SKM-1 (cell line): ENCODE data around the gene SEC16A.

ENCODE experiments used
- DNase-seq: peaks from one replicate; lab custom pipeline; 2025; ENCODE audit not compliant: unreplicated experiment; lab: John Stamatoyannopoulos, UW

The SEC16A gene, protein sequence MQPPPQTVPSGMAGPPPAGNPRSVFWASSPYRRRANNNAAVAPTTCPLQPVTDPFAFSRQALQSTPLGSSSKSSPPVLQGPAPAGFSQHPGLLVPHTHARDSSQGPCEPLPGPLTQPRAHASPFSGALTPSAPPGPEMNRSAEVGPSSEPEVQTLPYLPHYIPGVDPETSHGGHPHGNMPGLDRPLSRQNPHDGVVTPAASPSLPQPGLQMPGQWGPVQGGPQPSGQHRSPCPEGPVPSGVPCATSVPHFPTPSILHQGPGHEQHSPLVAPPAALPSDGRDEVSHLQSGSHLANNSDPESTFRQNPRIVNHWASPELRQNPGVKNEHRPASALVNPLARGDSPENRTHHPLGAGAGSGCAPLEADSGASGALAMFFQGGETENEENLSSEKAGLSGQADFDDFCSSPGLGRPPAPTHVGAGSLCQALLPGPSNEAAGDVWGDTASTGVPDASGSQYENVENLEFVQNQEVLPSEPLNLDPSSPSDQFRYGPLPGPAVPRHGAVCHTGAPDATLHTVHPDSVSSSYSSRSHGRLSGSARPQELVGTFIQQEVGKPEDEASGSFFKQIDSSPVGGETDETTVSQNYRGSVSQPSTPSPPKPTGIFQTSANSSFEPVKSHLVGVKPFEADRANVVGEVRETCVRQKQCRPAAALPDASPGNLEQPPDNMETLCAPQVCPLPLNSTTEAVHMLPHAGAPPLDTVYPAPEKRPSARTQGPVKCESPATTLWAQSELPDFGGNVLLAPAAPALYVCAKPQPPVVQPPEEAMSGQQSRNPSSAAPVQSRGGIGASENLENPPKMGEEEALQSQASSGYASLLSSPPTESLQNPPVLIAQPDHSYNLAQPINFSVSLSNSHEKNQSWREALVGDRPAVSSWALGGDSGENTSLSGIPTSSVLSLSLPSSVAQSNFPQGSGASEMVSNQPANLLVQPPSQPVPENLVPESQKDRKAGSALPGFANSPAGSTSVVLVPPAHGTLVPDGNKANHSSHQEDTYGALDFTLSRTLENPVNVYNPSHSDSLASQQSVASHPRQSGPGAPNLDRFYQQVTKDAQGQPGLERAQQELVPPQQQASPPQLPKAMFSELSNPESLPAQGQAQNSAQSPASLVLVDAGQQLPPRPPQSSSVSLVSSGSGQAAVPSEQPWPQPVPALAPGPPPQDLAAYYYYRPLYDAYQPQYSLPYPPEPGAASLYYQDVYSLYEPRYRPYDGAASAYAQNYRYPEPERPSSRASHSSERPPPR (N-terminal part only)

DNA sequence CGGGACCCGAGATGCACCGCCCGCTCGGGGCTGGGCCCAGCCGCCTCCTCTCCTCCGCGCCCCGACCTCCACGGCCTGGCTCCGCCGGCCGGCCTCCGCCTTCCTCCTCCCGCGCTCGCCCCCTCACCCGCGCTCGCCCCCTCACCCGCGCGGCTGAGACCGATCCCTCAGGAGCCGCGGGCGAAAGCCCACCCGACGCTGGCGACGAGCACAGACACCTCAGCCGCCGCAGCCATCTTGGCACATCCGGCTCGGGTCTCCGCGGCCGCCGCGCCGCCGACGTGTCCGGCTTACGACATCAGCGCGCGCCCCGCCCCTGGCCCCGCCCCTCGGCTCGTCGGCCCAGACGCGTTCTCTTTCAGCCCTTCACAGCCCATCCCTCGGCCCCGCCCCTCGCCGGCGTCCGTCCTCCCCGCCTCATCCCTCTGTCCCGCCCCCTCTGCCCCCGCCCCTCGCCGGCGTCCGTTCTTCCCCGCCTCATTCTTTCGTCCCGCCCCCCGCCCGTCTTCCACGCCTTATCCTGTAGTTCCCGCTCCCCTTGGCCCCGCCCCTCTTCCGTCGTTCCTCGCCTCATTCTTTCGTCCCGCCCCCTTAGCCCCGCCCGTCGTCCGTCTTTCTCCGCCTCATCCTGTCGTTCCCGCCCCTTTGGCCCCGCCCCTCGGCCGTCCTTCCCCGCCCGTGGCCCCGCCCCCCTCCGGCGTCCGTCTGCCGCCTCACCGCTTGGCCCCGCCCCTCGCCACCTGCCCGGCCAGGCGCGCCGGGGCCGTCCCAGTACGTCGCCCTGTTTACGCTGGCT lies at the start of gene SEC16A:
Gene SEC16A (minus strand): TSS at position 248 of the 796 bp plus-strand sequence. CDS start 5,425 bp downstream, outside the sequence.
- DNase-seq = peak; percentile 91

DNA sequence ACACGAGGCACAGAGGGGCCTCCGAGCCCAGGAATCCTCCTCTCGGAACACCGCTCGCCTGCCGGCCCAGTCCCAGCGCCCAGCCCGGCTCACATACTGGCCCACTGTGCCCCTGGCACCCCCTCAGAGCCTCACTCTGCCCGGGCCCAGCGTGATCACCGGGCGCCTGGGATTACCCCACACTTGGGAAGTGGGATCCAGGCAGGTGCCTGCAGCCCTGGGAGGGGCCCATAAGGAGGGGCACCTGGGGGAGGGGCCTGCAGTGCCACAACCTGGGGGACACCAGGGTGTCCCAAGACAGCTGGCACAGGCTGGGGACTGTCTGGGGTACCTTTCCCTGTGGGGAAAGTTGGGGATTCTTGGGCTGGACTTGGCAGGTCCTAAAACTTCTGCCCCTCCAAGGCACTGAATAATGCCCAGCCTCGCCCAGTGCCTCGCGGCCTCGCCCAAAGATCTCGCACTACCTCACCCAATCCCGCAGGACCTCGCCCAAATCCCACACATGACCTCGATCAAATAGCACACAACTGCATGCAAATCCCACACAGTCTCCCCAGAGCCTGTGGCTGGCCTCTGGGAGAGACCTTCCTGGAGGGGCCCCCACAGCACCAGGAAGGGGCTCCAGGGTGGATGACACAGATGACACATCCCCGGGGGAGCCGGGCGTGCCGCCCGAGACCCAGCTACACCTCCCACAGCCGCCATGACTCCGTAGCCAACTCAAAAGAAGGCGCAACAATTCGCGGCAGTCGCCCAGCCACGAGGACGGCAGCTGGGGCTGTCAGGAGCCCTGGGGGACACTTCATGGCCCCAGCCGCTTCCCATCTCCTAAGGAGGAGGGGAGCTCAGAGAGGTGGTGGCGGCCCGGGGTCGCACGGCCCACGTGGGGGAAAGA lies 49.3 kb upstream of the SEC16A start:
- no peak for DNase-seq

DNA sequence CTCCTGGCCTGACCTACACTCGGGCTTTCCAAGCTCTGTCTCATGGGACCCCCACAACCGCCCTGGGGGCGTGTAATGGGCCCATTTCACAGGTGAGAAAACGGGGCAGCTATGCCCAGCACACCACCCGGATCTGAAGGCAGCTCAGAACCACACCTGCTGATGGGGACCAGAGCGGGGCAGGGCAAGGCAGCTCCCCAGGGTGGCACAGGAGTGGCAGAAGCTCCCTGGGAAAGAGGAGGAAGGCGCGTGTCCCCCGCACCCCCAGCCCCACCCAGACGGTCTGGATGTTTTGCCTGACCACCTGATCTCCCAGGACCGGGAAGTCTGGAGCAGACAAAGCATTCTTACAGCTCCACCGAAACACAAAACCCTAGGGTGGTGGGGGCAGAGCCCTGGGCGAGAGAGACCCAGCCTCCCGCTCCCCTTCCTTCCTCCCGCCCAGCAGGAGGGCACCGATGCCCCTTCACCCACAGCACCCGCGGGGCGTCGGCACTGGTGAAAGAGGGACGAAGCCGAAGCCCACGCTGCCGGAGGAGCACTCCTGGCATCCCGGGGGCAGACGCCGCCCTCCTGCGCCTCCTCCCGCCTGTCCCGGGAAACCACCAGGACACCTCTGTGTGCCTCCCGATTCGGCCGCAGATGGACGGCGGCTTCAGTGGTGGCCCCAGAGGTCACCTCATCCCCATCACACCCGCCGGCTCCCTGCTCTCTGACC lies 48.5 kb upstream of the SEC16A start:
- no peak for DNase-seq

DNA sequence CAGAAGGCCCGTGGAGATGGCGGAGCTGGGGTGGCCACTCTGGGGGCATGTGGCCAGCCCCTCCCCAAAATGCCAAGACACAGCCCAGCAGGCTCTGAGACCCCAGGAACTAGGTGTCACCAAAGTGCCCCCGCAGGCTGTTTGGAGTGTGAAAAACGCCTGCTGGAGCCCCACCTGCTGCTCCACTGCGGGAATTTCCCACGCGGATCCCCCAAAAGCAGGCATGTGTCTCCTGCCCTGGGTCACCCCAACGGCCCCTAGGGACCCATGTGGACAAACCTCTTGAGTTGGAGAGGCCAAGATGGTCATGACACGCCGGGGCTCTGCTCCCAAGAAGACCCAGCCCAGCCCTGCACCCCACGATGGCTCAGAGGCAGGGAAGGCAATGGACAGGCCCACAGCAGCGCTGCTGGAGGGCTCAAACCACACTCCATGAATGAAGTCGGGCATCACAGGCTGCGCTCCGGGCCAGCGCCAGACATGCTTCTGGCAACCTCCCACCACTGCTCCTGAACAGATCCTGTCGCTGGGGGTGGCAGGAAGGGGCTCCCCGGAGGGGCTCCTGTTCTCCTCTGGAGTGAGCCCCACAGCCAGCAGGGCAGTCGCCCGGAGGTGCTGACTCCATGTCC lies 47.7 kb upstream of the SEC16A start:
- no peak for DNase-seq

- no peak for DNase-seq
These were observed 46.9 kb upstream of the SEC16A start for GRCh38 chr9:136529516-136530460.

DNA sequence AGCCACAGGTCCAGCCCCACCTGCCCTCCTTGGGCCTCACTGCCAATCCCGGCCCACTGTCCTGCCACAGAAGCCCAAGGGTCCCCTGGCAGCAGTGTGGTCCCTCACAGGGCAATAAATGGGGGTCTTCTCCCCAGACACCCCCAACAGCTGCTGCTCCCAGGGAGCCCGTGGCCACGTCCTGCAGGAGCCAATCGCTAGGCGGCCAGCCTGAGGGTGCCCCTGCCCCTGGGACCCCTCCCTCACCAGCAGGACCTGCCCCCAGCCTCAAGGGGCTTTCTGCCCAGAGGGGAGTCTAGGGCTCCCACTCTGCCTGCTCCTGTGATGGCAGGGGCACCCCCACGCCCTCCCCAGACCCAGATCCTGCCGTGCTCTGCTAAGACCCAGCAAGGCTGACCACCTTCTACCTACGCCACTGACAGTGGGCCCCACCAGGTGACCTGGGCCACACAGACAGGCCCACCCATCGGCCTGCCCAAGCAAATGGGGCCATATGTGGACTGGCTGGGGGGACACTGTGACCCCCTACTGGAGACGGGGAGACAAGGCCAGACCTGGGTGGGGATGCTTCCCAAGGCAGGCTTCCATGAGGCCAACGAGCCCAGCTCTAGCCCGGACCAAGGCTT lies 46.0 kb upstream of the SEC16A start:
- no peak for DNase-seq

DNA sequence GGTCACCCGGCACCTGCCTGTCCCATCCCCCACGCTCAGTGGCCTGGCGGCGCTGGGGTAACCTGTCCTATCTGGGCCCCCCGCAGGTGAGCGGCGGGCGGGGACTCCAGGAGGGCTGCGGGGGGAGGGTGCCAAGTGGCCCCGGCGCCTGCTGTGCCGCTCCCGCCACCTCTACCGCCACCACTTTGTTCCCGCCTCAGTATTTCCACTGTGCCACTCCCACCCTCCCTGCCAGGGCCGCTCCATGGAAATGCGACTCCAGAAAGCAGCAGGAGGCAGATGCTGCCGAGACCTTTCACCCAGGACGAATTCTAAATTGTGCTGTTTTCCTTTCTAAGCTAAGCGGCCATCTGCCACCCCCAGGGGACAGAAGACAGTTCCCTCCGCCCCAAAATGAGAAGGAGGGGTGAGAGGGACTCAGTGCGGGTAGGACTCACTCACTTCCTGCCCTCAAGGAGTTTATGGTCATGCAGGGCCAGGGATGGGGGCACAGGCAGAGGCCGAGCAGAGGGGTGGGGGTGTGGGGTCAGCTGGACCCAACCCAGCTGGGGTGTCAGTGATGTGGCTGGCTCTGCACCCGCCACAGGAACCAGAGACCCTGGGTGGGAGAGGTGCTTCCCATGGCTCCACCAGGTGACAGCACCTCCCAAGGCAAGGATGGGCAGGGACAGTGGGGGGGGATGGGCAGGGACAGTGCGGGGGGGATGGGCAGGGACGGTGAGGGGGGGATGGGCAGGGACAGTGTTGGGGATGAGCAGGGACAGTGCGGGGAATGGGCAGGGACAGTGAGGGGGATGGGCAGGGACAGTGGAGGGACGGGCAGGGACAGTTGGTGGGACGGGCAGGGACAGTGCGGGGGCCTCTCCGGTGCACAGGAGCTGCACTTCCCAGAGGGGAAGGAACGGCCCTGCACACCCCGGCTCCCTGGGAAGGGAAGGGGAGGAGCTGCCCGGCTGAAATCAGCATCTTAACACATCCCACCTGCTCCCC lies 45.2 kb upstream of the SEC16A start:
- DNase-seq = no peak

GRCh38 chr9:136527131-136527530 lies 44.3 kb upstream of the SEC16A start:
- no peak for DNase-seq

DNA sequence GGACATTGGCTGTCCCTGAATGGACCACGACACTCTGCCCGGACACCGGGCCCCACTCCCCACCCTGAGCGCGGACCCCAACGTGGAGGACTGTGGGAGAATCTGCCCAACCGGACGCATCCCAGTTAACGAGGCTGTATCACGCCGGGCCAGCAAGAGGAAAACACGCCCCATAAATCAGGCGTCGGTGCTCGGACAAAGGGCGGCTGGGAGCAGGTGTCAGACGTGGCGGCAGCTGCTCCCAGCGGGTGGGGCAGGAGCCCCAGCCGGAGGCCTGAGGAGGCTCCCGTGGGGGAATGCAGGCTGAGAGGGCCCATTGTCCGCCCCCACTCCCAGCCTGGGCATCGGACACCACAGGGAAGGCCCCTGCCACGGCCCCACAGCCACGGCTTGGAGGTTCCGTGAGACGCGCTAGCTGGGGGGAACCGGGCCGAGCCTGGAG lies 43.8 kb upstream of the SEC16A start:
- no peak for DNase-seq

GRCh38 chr9:136525841-136526499 lies 43.1 kb upstream of the SEC16A start:
- DNase-seq = no peak

GRCh38 chr9:136525207-136525606 lies 42.4 kb upstream of the SEC16A start:
- DNase-seq = no peak

GRCh38 chr9:136522314-136523237 lies 39.7 kb upstream of the SEC16A start:
- no peak for DNase-seq

- DNase-seq = no peak
These were observed 38.7 kb upstream of the SEC16A start for GRCh38 chr9:136521537-136521936.

- DNase-seq = no peak
These were observed 37.3 kb upstream of the SEC16A start for GRCh38 chr9:136520053-136520540.
